Hematopoietic multipotent progenitor cell treated with erythropoietin and hydrocortisone succinate and interleukin-3 and kit ligand, for 17 days (in vitro differentiated cells): Measurements from ENCODE around the gene ATP6V0A4.

Experiments used
- DNase-seq: peaks from one replicate; pipeline ENCODE4 v3.0.0-alpha.2; 2015; ENCODE audit warnings: low spot score

Gene ATP6V0A4

GRCh38 chr7:138658889-138659288 is 139.1 kb downstream of the ATP6V0A4 start:
- DNase-seq: no peak

GRCh38 chr7:138657854-138658386 is 140.1 kb downstream of the ATP6V0A4 start:
- no peak for DNase-seq

- DNase-seq: no peak
Observed at GRCh38 chr7:138656952-138657351, 141.0 kb downstream of the ATP6V0A4 start.
